ENCODE measurements around the gene DIP2C.
"Not testable (repeated sequence)": the region's sequence is repeated elsewhere in the genome, so short reads cannot be mapped to it uniquely, and the experiment has no call there.

Gene DIP2C

GRCh38 chr10:551373-552252, 137.9 kb downstream of the DIP2C start:
- no peak for DNase-seq

GRCh38 chr10:550665-551372, 138.6 kb downstream of the DIP2C start:
- DNase-seq, result no peak

GRCh38 chr10:549391-549790, 140.1 kb downstream of the DIP2C start:
- no peak for DNase-seq

- DNase-seq, result no peak
These were observed 141.1 kb downstream of the DIP2C start for GRCh38 chr10:548238-548901.

- no peak for DNase-seq
These were observed 141.8 kb downstream of the DIP2C start for GRCh38 chr10:547591-548081.

- no peak for DNase-seq
These were observed 142.4 kb downstream of the DIP2C start for GRCh38 chr10:546971-547590.

GRCh38 chr10:546451-546850, 143.0 kb downstream of the DIP2C start:
- DNase-seq, result no peak

GRCh38 chr10:543862-544822, 145.3 kb downstream of the DIP2C start:
- no peak for DNase-seq

- no peak for DNase-seq
These were observed 146.3 kb downstream of the DIP2C start for GRCh38 chr10:543131-543530.

- DNase-seq, result no peak
These were observed 147.6 kb downstream of the DIP2C start for GRCh38 chr10:541750-542371.

GRCh38 chr10:541041-541440, 148.4 kb downstream of the DIP2C start:
- no peak for DNase-seq

- DNase-seq, result peak; percentile 74
These were observed 150.6 kb downstream of the DIP2C start for GRCh38 chr10:538895-539294.

GRCh38 chr10:536935-537334, 152.5 kb downstream of the DIP2C start:
- DNase-seq, result no peak

GRCh38 chr10:536371-536925, 153.0 kb downstream of the DIP2C start:
- DNase-seq, result no peak

GRCh38 chr10:535952-536351, 153.5 kb downstream of the DIP2C start:
- DNase-seq, result no peak

- DNase-seq, result no peak
These were observed 154.4 kb downstream of the DIP2C start for GRCh38 chr10:535051-535450.

GRCh38 chr10:534047-534566, 155.4 kb downstream of the DIP2C start:
- DNase-seq, result no peak

GRCh38 chr10:533611-534010, 155.9 kb downstream of the DIP2C start:
- DNase-seq, result no peak

- DNase-seq, result no peak
These were observed 156.3 kb downstream of the DIP2C start for GRCh38 chr10:533186-533585.

- DNase-seq, result not testable (repeated sequence)
These were observed 157.1 kb downstream of the DIP2C start for GRCh38 chr10:532331-532730.

- DNase-seq, result no peak
These were observed 157.9 kb downstream of the DIP2C start for GRCh38 chr10:531541-531940.
